ENCODE measurements around the gene RNF8. TPM values are rescaled to one million over a fixed set of nuclear protein-coding genes. Genes with fewer than 3 reads are reported as not detected.

The RNF8 gene, protein sequence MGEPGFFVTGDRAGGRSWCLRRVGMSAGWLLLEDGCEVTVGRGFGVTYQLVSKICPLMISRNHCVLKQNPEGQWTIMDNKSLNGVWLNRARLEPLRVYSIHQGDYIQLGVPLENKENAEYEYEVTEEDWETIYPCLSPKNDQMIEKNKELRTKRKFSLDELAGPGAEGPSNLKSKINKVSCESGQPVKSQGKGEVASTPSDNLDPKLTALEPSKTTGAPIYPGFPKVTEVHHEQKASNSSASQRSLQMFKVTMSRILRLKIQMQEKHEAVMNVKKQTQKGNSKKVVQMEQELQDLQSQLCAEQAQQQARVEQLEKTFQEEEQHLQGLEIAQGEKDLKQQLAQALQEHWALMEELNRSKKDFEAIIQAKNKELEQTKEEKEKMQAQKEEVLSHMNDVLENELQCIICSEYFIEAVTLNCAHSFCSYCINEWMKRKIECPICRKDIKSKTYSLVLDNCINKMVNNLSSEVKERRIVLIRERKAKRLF
- 11.2 TPM for total RNA-seq (2013)
- polyA plus RNA-seq (1 to 10 TPM; 4.2 to 4.9 (median 4.7) TPM), polyA minus RNA-seq (3.9 and 5.7 TPM in 2 replicates), total RNA-seq (0.75 to 7.4 (median 4.1) reads per million in 11 experiments)

DNA sequence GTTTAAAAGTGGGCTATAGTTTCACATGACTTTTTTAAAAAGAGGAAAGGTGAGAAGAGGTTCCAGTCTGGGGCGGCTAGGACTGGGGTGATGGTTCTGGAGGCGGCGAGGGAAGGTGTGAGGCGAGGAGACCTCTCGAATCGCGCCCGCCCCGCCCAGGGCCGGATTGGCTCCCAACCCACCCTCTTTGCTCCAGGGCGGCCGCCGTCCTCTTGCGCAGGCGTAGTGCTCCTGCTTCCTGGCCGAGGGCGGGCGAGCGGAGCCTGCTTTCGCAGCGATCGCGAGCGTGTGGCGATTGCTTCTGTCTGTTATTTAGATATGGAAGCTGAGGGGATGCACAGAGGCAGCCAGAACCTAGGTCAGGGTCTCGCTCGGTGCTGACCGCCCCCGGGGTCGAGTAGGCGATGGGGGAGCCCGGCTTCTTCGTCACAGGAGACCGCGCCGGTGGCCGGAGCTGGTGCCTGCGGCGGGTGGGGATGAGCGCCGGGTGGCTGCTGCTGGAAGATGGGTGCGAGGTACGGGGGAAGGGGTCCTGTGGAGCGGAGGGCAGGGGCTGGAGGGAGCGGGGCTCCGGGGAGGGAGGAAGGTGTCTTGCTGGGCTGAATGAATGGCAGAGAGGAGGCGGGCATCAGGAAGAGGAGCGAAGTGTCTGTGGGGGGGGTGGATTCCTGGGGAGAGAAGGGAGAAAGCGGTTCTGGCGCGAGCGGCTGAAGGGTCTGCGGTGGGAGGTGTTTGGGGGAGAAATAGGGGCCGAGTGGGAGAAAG, at the start of gene RNF8:
Gene RNF8 (plus strand): TSS at position 223 of the 765 bp plus-strand sequence. CDS start 182 bp downstream, at position 405.
- Histone ChIP-seq H3K4me2 (replicated peaks; ENCODE audit: extremely low read depth, low read length, poor library complexity, severe bottlenecking) (peak within 1 kb of the TSS; percentile 97), H3K4me3 (replicated peaks in 1 of 3; ENCODE audit: low read depth in 2 of 3, low read length in 3 of 3) (peak within 1 kb of the TSS; percentile 87 to 99 (median 92)), H3K27me3 (ENCODE audit: control insufficient read depth in 2 of 2, insufficient read depth in 2 of 2, low read length in 2 of 2) (no peaks in the 10 kb centered on the region), H3K9me3 (replicated peaks in 1 of 2; ENCODE audit: control insufficient read depth in 1 of 2, insufficient read depth in 1 of 2, low read length in 2 of 2) (no peaks in the 10 kb centered on the region), H3K9ac (ENCODE audit: insufficient read depth, low read length, poor library complexity, severe bottlenecking) (peak within 1 kb of the TSS; percentile 82), H3K27ac (ENCODE audit: low read depth in 1 of 2, low read length in 2 of 2) (peak within 1 kb of the TSS in 1 of 2 donors; percentile 40), H3K79me2 (ENCODE audit: insufficient read depth, low read length) (peaks cover 35% of the 10 kb centered on the region), H4K20me1 (ENCODE audit: insufficient read depth, low read length) (no peaks in the 10 kb centered on the region), H3K36me3 (replicated peaks in 1 of 2; ENCODE audit: control insufficient read depth in 1 of 2, insufficient read depth in 2 of 2, low read length in 2 of 2) (no peaks in the 10 kb centered on the region), H3K4me1 (ENCODE audit: control insufficient read depth in 1 of 2, insufficient read depth in 2 of 2, low read length in 2 of 2) (peaks cover 11 to 15% of the 10 kb centered on the region in 2 donors), H2AFZ (ENCODE audit: insufficient read depth, low read depth, low read length, poor library complexity, severe bottlenecking) (peak within 1 kb of the TSS; percentile 99)
- Mint-ChIP-seq H3K4me1 (peaks cover 22% of the 10 kb centered on the region), H3K4me3 (peak within 1 kb of the TSS; percentile 93 to 98), H3K27ac (peak within 1 kb of the TSS in 5 of 7 donors; percentile 5 to 91 (median 65)), H3K27me3 (ENCODE audit: low read depth in 3 of 3) (peaks cover 8 to 20% (median 14%) of the 10 kb centered on the region in 3 donors), H3K36me3 (peaks cover 0 to 4% of the 10 kb centered on the region in 2 donors), H3K9me3 (peaks cover 0 to 3% (median 0%) of the 10 kb centered on the region in 7 donors)
- intact Hi-C loops (cut with micrococcal nuclease): no loop called here
- TF ChIP-seq, protein P1, sequence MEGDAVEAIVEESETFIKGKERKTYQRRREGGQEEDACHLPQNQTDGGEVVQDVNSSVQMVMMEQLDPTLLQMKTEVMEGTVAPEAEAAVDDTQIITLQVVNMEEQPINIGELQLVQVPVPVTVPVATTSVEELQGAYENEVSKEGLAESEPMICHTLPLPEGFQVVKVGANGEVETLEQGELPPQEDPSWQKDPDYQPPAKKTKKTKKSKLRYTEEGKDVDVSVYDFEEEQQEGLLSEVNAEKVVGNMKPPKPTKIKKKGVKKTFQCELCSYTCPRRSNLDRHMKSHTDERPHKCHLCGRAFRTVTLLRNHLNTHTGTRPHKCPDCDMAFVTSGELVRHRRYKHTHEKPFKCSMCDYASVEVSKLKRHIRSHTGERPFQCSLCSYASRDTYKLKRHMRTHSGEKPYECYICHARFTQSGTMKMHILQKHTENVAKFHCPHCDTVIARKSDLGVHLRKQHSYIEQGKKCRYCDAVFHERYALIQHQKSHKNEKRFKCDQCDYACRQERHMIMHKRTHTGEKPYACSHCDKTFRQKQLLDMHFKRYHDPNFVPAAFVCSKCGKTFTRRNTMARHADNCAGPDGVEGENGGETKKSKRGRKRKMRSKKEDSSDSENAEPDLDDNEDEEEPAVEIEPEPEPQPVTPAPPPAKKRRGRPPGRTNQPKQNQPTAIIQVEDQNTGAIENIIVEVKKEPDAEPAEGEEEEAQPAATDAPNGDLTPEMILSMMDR (IDR thresholded peaks at IDR 0.05): no peak
- under 1% methylated on average over 47 of the region's 54 CpGs for WGBS (ENCODE audit: insufficient coverage)
- DNase-seq: peak; percentile 60 to 66 (median 60)

DNA sequence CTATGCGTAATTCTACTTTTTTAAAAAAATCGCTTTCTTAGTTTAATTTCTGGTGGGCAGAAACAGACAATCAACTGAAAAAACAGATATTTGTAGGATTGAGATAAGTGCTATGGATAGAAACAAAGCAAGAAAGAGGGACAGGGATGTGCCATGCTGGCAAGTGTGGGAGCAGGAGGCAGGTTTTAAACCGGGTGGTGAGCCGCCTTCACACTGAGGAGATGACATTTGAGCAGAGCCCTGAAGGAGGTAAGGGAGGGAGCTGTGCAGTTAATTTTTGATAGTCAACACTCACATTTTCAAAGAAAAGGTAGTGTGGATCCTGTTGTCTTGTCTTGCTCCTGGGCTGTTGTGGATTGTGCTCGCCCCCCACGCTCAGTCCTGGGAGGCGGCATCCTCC, 49.0 kb upstream of the RNF8 start:
- Histone ChIP-seq H3K4me3 (replicated peaks in 1 of 3; ENCODE audit: low read depth in 2 of 3, low read length in 3 of 3) (no peak overlapping the region), H3K4me1 (ENCODE audit: control insufficient read depth in 1 of 2, insufficient read depth in 2 of 2, low read length in 2 of 2) (peaks cover 10 to 16% of the 10 kb centered on the region in 2 donors), H3K27me3 (ENCODE audit: control insufficient read depth in 2 of 2, insufficient read depth in 2 of 2, low read length in 2 of 2) (no peaks in the 10 kb centered on the region), H3K9ac (ENCODE audit: insufficient read depth, low read length, poor library complexity, severe bottlenecking) (no peak overlapping the region), H3K9me3 (replicated peaks in 1 of 2; ENCODE audit: control insufficient read depth in 1 of 2, insufficient read depth in 1 of 2, low read length in 2 of 2) (no peaks in the 10 kb centered on the region), H3K79me2 (ENCODE audit: insufficient read depth, low read length) (no peaks in the 10 kb centered on the region), H4K20me1 (ENCODE audit: insufficient read depth, low read length) (no peaks in the 10 kb centered on the region), H3K36me3 (replicated peaks in 1 of 2; ENCODE audit: control insufficient read depth in 1 of 2, insufficient read depth in 2 of 2, low read length in 2 of 2) (peaks cover 11 to 83% of the 10 kb centered on the region in 2 donors), H2AFZ (ENCODE audit: insufficient read depth, low read depth, low read length, poor library complexity, severe bottlenecking) (no peak overlapping the region), H3K27ac (ENCODE audit: low read depth in 1 of 2, low read length in 2 of 2) (no peak overlapping the region), H3K4me2 (replicated peaks; ENCODE audit: extremely low read depth, low read length, poor library complexity, severe bottlenecking) (no peak overlapping the region)
- TF ChIP-seq, protein P1 (IDR thresholded peaks at IDR 0.05): no peak
- peaks cover 21% of the 10 kb centered on the region for H3K4me1 Mint-ChIP-seq
- peaks cover 67 to 76% of the 10 kb centered on the region in 2 donors for H3K36me3 Mint-ChIP-seq
- WGBS (ENCODE audit: insufficient coverage): 95% methylated on average over 7 of the region's 7 CpGs
- H3K27ac Mint-ChIP-seq: no peak overlapping the region
- DNase-seq: no peak
- peaks cover 0 to 7% (median 0%) of the 10 kb centered on the region in 7 donors for H3K9me3 Mint-ChIP-seq
- H3K27me3 Mint-ChIP-seq (ENCODE audit: low read depth in 3 of 3): peaks cover 0 to 4% (median 0%) of the 10 kb centered on the region in 3 donors
- intact Hi-C loops (cut with micrococcal nuclease): no loop called here
- no peak overlapping the region for H3K4me3 Mint-ChIP-seq

All from CD14-positive monocyte (primary cell).